Activated CD8-positive, alpha-beta T cell treated with anti-CD3 and anti-CD28 coated beads for 36 hours (primary cell): Measurements from ENCODE around the gene SAP30L. TPM values are rescaled to one million over a fixed set of nuclear protein-coding genes. Genes with fewer than 3 reads are reported as not detected.

Experiments
- ATAC-seq: fragments of 200-7000 bp; cut with Tn5 transposase; one replicate; pipeline ENCODE4 v1.10.0; 2021; ENCODE audit warnings: mild to moderate bottlenecking, moderate library complexity
- CTCF ChIA-PET: fragments of 350-600 bp; sonication (Branson Sonifier 250); formaldehyde crosslinking; loops from one replicate; lab custom pipeline; 2021; ENCODE audit warnings: antibody characterized with exemption; lab: Charles Lee
- POLR2A ChIA-PET: fragments of 350-600 bp; sonication (Branson Sonifier 250); formaldehyde crosslinking; loops from one replicate; lab custom pipeline; 2021; ENCODE audit warnings: antibody characterized with exemption; lab: Charles Lee
- DNase-seq: peaks from one replicate; pipeline ENCODE4 v3.0.0-alpha.2; 2020
- H3K27ac Mint-ChIP-seq: one replicate; pipeline ENCODE4 v1.8.0; 2021; ENCODE audit warnings: mild to moderate bottlenecking, mixed read lengths
- H3K27me3 Mint-ChIP-seq: one replicate; pipeline ENCODE4 v1.8.0; 2021; ENCODE audit warnings: mixed read lengths
- H3K36me3 Mint-ChIP-seq: one replicate; pipeline ENCODE4 v1.8.0; 2021; ENCODE audit warnings: low read depth, mixed read lengths
- H3K4me1 Mint-ChIP-seq: one replicate; pipeline ENCODE4 v1.8.0; 2021; ENCODE audit warnings: low read depth, mixed read lengths
- H3K4me3 Mint-ChIP-seq: one replicate; pipeline ENCODE4 v1.8.0; 2021; ENCODE audit warnings: mild to moderate bottlenecking, moderate library complexity, mixed read lengths
- H3K9me3 Mint-ChIP-seq: one replicate; pipeline ENCODE4 v1.8.0; 2021; ENCODE audit warnings: mixed read lengths
- CTCF ChIP-seq: fragments of 200-600 bp; IDR thresholded peaks from one replicate; pipeline ENCODE4 v1.8.0; 2022; ENCODE audit warnings: antibody characterized with exemption, mild to moderate bottlenecking
- intact Hi-C: fragments of 100-400 bp; cut with micrococcal nuclease; formaldehyde crosslinking; loops from one replicate; pipeline ENCODE4 v1.10.0; 2022
- total RNA-seq, 2 experiments: library from RNA; stranded (reverse); gene quantifications; one replicate each; pipeline ENCODE4 v1.2.3, GENCODE V29; 2021

Gene SAP30L
- 10 to 100 TPM; 24.6 to 31.7 TPM for total RNA-seq

- no peak for TF ChIP-seq CTCF
- ChIA-PET POLR2A (no interaction called here), CTCF (interaction anchor here (1.1 kb wide), 1 partner anchor 22 kb away, joined by 3 read pairs; no protein-coding TSS in a partner anchor)
- peak; percentile 95 for DNase-seq
- ATAC-seq = peak; percentile 96
- Mint-ChIP-seq H3K4me3 (peak within 1 kb of the TSS; percentile 92), H3K27ac (peak within 1 kb of the TSS; percentile 95), H3K36me3 (peaks cover 25% of the 10 kb centered on the region), H3K27me3 (no peaks in the 10 kb centered on the region), H3K9me3 (no peaks in the 10 kb centered on the region), H3K4me1 (peaks cover 42% of the 10 kb centered on the region)
- intact Hi-C loops = no loop called here
These were observed at the start of gene SAP30L for GRCh38 chr5:154445422-154446194. Gene SAP30L (plus strand): TSS chr5:154445997. CDS start chr5:154446605, 608 bp downstream.

- DNase-seq (no peak), ATAC-seq (no peak)
- H3K36me3 Mint-ChIP-seq = peaks cover 11% of the 10 kb centered on the region
- POLR2A ChIA-PET = no interaction called here
- no peaks in the 10 kb centered on the region for H3K27me3 Mint-ChIP-seq
- CTCF ChIA-PET = interaction anchor here (1.3 kb wide), 1 partner anchor 215 kb away, joined by 3 read pairs; no protein-coding TSS in a partner anchor
- TF ChIP-seq CTCF = no peak
- no peaks in the 10 kb centered on the region for H3K9me3 Mint-ChIP-seq
- H3K27ac Mint-ChIP-seq = no peak overlapping the region
- no peaks in the 10 kb centered on the region for H3K4me1 Mint-ChIP-seq
- intact Hi-C loops = no loop called here
- H3K4me3 Mint-ChIP-seq = no peak overlapping the region
These were observed 49.7 kb upstream of the SAP30L start for GRCh38 chr5:154396128-154396527.

GRCh38 chr5:154397652-154398406 lies 48.0 kb upstream of the SAP30L start:
- Mint-ChIP-seq H3K27ac (no peak overlapping the region), H3K27me3 (no peaks in the 10 kb centered on the region), H3K4me3 (no peak overlapping the region), H3K9me3 (no peaks in the 10 kb centered on the region), H3K4me1 (no peaks in the 10 kb centered on the region), H3K36me3 (peaks cover 2% of the 10 kb centered on the region)
- ChIA-PET CTCF (interaction anchor here (1.3 to 2.2 kb wide), 2 partner anchors 213 to 325 kb away, joined by 3 to 7 read pairs; no protein-coding TSS in a partner anchor), POLR2A (no interaction called here)
- TF ChIP-seq CTCF = no peak
- intact Hi-C loops = no loop called here
- ATAC-seq = no peak
- DNase-seq = no peak

- H3K4me1 Mint-ChIP-seq = peaks cover 7% of the 10 kb centered on the region
- H3K27ac Mint-ChIP-seq = no peak overlapping the region
- H3K9me3 Mint-ChIP-seq = no peaks in the 10 kb centered on the region
- DNase-seq (no peak), ATAC-seq (no peak)
- no peaks in the 10 kb centered on the region for H3K36me3 Mint-ChIP-seq
- ChIA-PET POLR2A (no interaction called here), CTCF (interaction anchor here (1.1 kb wide), 1 partner anchor 328 kb away, joined by 5 read pairs; no protein-coding TSS in a partner anchor)
- intact Hi-C loops = loop anchor here (10.0 kb wide), 1 partner anchor 426 kb away; no protein-coding TSS in a partner anchor
- no peaks in the 10 kb centered on the region for H3K27me3 Mint-ChIP-seq
- TF ChIP-seq CTCF = no peak
- no peak overlapping the region for H3K4me3 Mint-ChIP-seq
These were observed 45.1 kb upstream of the SAP30L start for GRCh38 chr5:154400678-154401077.
